MCF 10A (cell line): ENCODE data around the gene PFKFB3. TPM values are rescaled to one million over a fixed set of nuclear protein-coding genes. Genes with fewer than 3 reads are reported as not detected.

Experiments
- BruUV-seq: library from RNA; stranded (reverse); fragments of 400-500 nt; replicated peaks from 2 replicates; lab custom pipeline; 2021; lab: Mats Ljungman, UMichigan
- CTCF ChIA-PET: fragments of 300-600 bp; sonication (Branson Sonifier 250); formaldehyde crosslinking; extraction: SDS; loops from one replicate; lab custom pipeline; 2021; ENCODE audit warnings: antibody characterized with exemption, inconsistent platforms; lab: Yijun Ruan, JAX
- POLR2A ChIA-PET: fragments of 300-600, 350-650 bp; sonication (Branson Sonifier 250); formaldehyde crosslinking; extraction: SDS; loops from one replicate; lab custom pipeline; 2020; ENCODE audit warnings: antibody characterized with exemption, inconsistent platforms; lab: Yijun Ruan, JAX
- DNase-seq: peaks from one replicate; pipeline ENCODE4 v3.0.0-alpha.2; 2018; ENCODE audit not compliant: unreplicated experiment
- H3K27ac Mint-ChIP-seq: one replicate; pipeline ENCODE4 v1.8.0; 2022; ENCODE audit warnings: mild to moderate bottlenecking, low read depth, mixed read lengths; ENCODE audit not compliant: unreplicated experiment
- H3K27me3 Mint-ChIP-seq: one replicate; pipeline ENCODE4 v1.8.0; 2022; ENCODE audit warnings: mixed read lengths; ENCODE audit not compliant: insufficient read depth, unreplicated experiment
- H3K36me3 Mint-ChIP-seq: one replicate; pipeline ENCODE4 v1.8.0; 2022; ENCODE audit warnings: mild to moderate bottlenecking, moderate library complexity, mixed read lengths; ENCODE audit not compliant: insufficient read depth, unreplicated experiment
- H3K4me1 Mint-ChIP-seq: one replicate; pipeline ENCODE4 v1.8.0; 2022; ENCODE audit warnings: mixed read lengths; ENCODE audit not compliant: insufficient read depth, unreplicated experiment
- H3K4me3 Mint-ChIP-seq: one replicate; pipeline ENCODE4 v1.8.0; 2022; ENCODE audit warnings: mild to moderate bottlenecking, moderate library complexity, mixed read lengths; ENCODE audit not compliant: unreplicated experiment
- H3K9me3 Mint-ChIP-seq: one replicate; pipeline ENCODE4 v1.8.0; 2022; ENCODE audit warnings: mixed read lengths; ENCODE audit not compliant: unreplicated experiment
- intact Hi-C: fragments of 100-400 bp; cut with micrococcal nuclease; formaldehyde crosslinking; loops from 2 replicates; pipeline ENCODE4 v1.14.1; 2022
- total RNA-seq: library from RNA; stranded (reverse); gene quantifications from 2 replicates; pipeline ENCODE4 v1.2.3, GENCODE V29; 2022
- TF ChIP-seq, protein P1 (sequence below): fragments of 200-600 bp; IDR thresholded peaks from one replicate; pipeline ENCODE4 v1.8.0; 2022; ENCODE audit warnings: antibody characterized with exemption, mild to moderate bottlenecking; ENCODE audit not compliant: unreplicated experiment

PFKFB3 gene
- total RNA-seq, 1 experiment from 2014 or later: 15.8 TPM

DNA sequence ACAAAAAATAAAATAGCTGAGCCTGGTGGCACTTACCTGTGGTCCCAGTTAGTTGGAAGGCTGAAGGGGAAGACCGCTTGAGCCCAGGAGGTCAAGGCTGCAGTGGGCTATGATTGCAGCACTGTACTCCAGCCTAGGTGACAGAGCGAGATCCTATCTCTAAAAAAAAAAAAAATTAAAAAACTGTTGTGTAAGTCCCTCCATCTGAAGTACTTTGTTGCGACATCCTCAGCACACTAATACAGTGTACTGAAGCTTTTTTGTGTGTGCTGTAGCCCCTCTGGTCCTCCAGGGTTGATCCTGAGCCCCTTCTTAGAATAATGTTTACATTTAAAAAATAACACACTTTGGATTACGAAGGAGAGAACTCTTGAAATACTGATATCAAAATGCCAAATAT lies 71.3 kb downstream of the PFKFB3 start:
- BruUV-seq: no TSS peak
- Mint-ChIP-seq H3K27ac (no peak overlapping the region), H3K36me3 (peaks cover 8% of the 10 kb centered on the region), H3K27me3 (no peaks in the 10 kb centered on the region), H3K4me3 (no peak overlapping the region), H3K9me3 (no peaks in the 10 kb centered on the region), H3K4me1 (no peaks in the 10 kb centered on the region)
- CTCF ChIA-PET: interaction anchor here (0.6 kb wide), 1 partner anchor 130 kb away, joined by 3 read pairs; no protein-coding TSS in a partner anchor
- DNase-seq: peak; percentile 61
- TF ChIP-seq, protein P1, sequence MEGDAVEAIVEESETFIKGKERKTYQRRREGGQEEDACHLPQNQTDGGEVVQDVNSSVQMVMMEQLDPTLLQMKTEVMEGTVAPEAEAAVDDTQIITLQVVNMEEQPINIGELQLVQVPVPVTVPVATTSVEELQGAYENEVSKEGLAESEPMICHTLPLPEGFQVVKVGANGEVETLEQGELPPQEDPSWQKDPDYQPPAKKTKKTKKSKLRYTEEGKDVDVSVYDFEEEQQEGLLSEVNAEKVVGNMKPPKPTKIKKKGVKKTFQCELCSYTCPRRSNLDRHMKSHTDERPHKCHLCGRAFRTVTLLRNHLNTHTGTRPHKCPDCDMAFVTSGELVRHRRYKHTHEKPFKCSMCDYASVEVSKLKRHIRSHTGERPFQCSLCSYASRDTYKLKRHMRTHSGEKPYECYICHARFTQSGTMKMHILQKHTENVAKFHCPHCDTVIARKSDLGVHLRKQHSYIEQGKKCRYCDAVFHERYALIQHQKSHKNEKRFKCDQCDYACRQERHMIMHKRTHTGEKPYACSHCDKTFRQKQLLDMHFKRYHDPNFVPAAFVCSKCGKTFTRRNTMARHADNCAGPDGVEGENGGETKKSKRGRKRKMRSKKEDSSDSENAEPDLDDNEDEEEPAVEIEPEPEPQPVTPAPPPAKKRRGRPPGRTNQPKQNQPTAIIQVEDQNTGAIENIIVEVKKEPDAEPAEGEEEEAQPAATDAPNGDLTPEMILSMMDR: no peak
- intact Hi-C loops: no loop called here
- POLR2A ChIA-PET: interaction anchor here (0.6 to 1.2 kb wide), 2 partner anchors 111 to 415 kb away, joined by 3 to 4 read pairs; no protein-coding TSS in a partner anchor

DNA sequence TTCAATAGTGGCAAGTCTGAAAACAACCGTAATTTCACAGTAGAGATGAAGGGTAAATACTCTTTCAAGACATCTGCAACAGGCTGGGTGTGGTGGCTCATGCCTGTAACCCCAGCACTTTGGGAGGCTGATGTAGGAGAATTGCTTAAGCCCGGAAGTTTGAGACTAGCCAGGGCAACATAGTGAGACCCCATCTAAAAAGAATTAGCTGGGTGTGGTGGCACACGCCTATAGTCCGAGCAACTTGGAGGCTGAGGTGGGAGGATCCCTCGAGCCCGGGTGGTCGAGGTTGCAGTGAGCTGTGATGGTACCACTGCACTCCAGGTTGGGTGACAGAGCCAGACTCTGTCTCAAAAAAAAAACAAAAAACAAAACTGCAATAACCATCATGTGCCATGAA lies 71.8 kb downstream of the PFKFB3 start:
- Mint-ChIP-seq H3K27ac (peak overlapping the region; percentile 94), H3K4me1 (peaks cover 3% of the 10 kb centered on the region), H3K9me3 (no peaks in the 10 kb centered on the region), H3K27me3 (no peaks in the 10 kb centered on the region), H3K4me3 (no peak overlapping the region), H3K36me3 (peaks cover 8% of the 10 kb centered on the region)
- ChIA-PET CTCF (interaction anchor here (0.6 kb wide), 1 partner anchor 131 kb away, joined by 3 read pairs; no protein-coding TSS in a partner anchor), POLR2A (interaction anchor here (0.6 to 1.2 kb wide), 5 partner anchors 69 to 415 kb away, joined by 3 to 4 read pairs (median 3); no protein-coding TSS in a partner anchor)
- no peak for DNase-seq
- BruUV-seq: no TSS peak
- TF ChIP-seq, protein P1: no peak
- intact Hi-C loops: no loop called here

DNA sequence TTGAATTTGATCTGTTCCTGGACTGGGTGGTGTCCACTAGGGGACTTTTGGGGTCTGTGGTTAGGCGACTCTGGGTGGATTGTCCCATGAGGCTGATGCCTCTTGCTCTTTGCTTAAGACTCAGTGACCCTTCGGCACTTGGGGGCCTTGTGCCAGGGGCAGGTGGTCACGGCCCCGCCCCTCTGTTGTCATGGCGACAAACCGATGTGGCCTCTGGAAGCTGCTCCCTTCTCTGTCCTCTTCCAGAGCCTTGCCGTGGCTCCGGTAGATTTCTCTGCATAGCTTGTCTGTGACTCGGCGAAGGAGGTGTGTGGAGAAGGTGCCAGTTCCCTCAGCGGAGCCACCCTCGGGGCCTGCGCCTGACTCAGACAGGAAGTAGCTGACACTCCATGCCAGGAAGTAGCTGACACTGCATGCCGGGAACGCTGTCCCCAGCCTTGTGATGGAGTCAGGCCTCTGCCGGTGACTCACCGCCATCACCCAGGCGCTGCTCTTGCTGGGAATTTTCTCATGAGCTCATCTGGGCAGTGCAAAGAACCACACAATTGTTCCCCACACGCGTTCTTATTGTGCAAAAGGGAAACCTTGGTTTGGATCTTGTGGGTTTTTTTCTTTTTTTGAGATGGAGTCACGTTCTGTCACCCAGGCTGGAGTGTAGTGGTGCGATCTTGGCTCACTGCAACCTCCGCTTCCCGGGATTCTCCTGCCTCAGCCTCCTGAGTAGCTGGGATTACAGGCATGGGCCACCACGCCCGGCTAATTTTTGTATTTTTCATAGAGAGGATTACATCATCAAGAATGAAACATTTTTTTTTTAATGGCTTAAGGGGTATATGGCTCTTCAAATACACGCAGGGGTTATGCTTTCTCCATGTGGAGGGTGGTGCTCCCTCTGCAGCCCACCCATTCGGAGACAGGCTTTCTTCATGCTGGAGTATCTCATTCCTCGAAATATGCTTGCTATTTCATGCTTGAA lies 72.6 kb downstream of the PFKFB3 start:
- TSS peak; percentile 65 for BruUV-seq
- ChIA-PET POLR2A (interaction anchor here (0.5 to 2.1 kb wide), 17 partner anchors 11 to 426 kb away, joined by 3 to 20 read pairs (median 3); partner anchors contain the start of genes FBH1 and PFKFB3), CTCF (interaction anchor here (0.7 to 1.2 kb wide), 5 partner anchors 18 to 134 kb away, joined by 3 read pairs; no protein-coding TSS in a partner anchor)
- peak; percentile 99 for DNase-seq
- TF ChIP-seq, protein P1: no peak
- intact Hi-C loops: loop anchor here (1.0 kb wide), 1 partner anchor 121 kb away; no protein-coding TSS in a partner anchor
- Mint-ChIP-seq H3K4me3 (peak overlapping the region; percentile 68), H3K27ac (peak overlapping the region; percentile 94), H3K36me3 (peaks cover 8% of the 10 kb centered on the region), H3K4me1 (peaks cover 11% of the 10 kb centered on the region), H3K9me3 (no peaks in the 10 kb centered on the region), H3K27me3 (no peaks in the 10 kb centered on the region)

DNA sequence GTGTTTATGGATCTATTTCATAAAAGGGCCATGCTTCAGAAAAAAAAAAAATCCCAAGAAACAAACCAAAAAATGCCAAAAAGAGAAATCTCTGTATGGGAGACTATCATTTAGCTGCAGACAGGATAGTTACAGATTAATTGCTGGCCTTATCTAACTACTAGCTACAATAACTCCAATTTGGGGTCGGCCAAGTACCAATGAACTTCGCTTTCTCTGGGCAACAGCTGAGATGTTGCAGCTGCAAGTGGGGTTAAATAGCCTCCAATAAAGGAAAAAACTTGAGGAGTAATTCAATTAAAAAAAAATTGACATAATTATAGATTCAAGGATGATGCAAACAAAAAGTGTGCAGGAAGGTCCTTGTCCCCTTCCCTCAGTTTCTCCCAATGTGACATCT lies 73.6 kb downstream of the PFKFB3 start:
- DNase-seq: no peak
- Mint-ChIP-seq H3K36me3 (peaks cover 8% of the 10 kb centered on the region), H3K27ac (no peak overlapping the region), H3K4me3 (no peak overlapping the region), H3K9me3 (no peaks in the 10 kb centered on the region), H3K27me3 (no peaks in the 10 kb centered on the region), H3K4me1 (peaks cover 11% of the 10 kb centered on the region)
- BruUV-seq: no TSS peak
- intact Hi-C loops: no loop called here
- ChIA-PET POLR2A (interaction anchor here (0.5 to 2.1 kb wide), 4 partner anchors 9 to 423 kb away, joined by 3 to 20 read pairs (median 3); no protein-coding TSS in a partner anchor), CTCF (interaction anchor here (0.7 kb wide), 1 partner anchor 20 kb away, joined by 3 read pairs; no protein-coding TSS in a partner anchor)
- TF ChIP-seq, protein P1: no peak
